GM06990 (cell line): ENCODE results near the gene TBC1D5.

ENCODE experiments used
- DNase-seq: peaks from one replicate; pipeline ENCODE4 v3.0.0-alpha.2; 2011; ENCODE audit not compliant: insufficient read length; ENCODE audit errors: extremely low read depth
- H3K27me3 ChIP-seq: replicated peaks from 2 replicates; pipeline ENCODE4 v1.6.0; 2011; ENCODE audit warnings: low read length; ENCODE audit not compliant: control insufficient read depth, insufficient read depth
- H3K36me3 ChIP-seq: 2 replicates; pipeline ENCODE4 v1.5.1; 2011; ENCODE audit warnings: low read length; ENCODE audit not compliant: control insufficient read depth, insufficient read depth
- H3K4me3 ChIP-seq: replicated peaks from 2 replicates; pipeline ENCODE4 v1.5.1; 2011; ENCODE audit warnings: low read depth, mild to moderate bottlenecking, control low read depth, low read length
- CTCF ChIP-seq: IDR thresholded peaks from 2 replicates; pipeline ENCODE4 v1.5.1; 2011; ENCODE audit warnings: low read length, control low read depth, mild to moderate bottlenecking, inconsistent platforms; ENCODE audit not compliant: insufficient read depth, poor library complexity, severe bottlenecking

Gene TBC1D5

GRCh38 chr3:17292556-17292955, 449.9 kb downstream of the TBC1D5 start:
- no peak for DNase-seq
- no peak for TF ChIP-seq CTCF
- Histone ChIP-seq H3K4me3 (no peak overlapping the region), H3K27me3 (no peaks in the 10 kb centered on the region), H3K36me3 (peaks cover 3% of the 10 kb centered on the region; the same call in 1 of the 2 replicates)

- peaks cover 3% of the 10 kb centered on the region; the same call in 1 of the 2 replicates for H3K36me3 ChIP-seq
- DNase-seq: no peak
- TF ChIP-seq CTCF: no peak
Observed at GRCh38 chr3:17290894-17291293, 451.5 kb downstream of the TBC1D5 start.

GRCh38 chr3:17288839-17289399, 453.5 kb downstream of the TBC1D5 start:
- peaks cover 3% of the 10 kb centered on the region; the same call in 1 of the 2 replicates for H3K36me3 ChIP-seq
- no peak overlapping the region for H3K4me3 ChIP-seq
- no peaks in the 10 kb centered on the region for H3K27me3 ChIP-seq
- no peak for TF ChIP-seq CTCF
- DNase-seq: no peak

More at GRCh38 chr3:17290894-17291293, 451.5 kb downstream of the TBC1D5 start:
- no peak overlapping the region for H3K4me3 ChIP-seq
- H3K27me3 ChIP-seq: no peaks in the 10 kb centered on the region

GRCh38 chr3:17287006-17287689, 455.3 kb downstream of the TBC1D5 start:
- Histone ChIP-seq H3K36me3 (peaks cover 3% of the 10 kb centered on the region; the same call in 1 of the 2 replicates), H3K27me3 (no peaks in the 10 kb centered on the region), H3K4me3 (no peak overlapping the region)
- no peak for TF ChIP-seq CTCF
- no peak for DNase-seq

GRCh38 chr3:17278006-17278405, 464.4 kb downstream of the TBC1D5 start:
- TF ChIP-seq CTCF: no peak
- no peaks in the 10 kb centered on the region for H3K36me3 ChIP-seq
- DNase-seq: no peak

More at GRCh38 chr3:17278006-17278405, 464.4 kb downstream of the TBC1D5 start:
- Histone ChIP-seq H3K4me3 (no peak overlapping the region), H3K27me3 (no peaks in the 10 kb centered on the region)
